Measurements from ENCODE around the gene CCNC.
"Not testable (repeated sequence)": the region's sequence is repeated elsewhere in the genome, so short reads cannot be mapped to it uniquely, and the experiment has no call there.

Gene CCNC

GRCh38 chr6:99602520-99603420, 34.3 kb upstream of the CCNC start:
- peak in 1 of 2 experiments; percentile 16 for DNase-seq

GRCh38 chr6:99594696-99595095, 26.2 kb upstream of the CCNC start:
- not testable (repeated sequence) for DNase-seq

- no peak for DNase-seq
Observed at GRCh38 chr6:99592900-99593299, 24.4 kb upstream of the CCNC start.

- no peak for DNase-seq
Observed at GRCh38 chr6:99591673-99592364, 23.4 kb upstream of the CCNC start.

GRCh38 chr6:99590728-99591672, 22.5 kb upstream of the CCNC start:
- DNase-seq, result peak in 1 of 2 experiments; percentile 8

- no peak for DNase-seq
Observed at GRCh38 chr6:99589907-99590493, 21.5 kb upstream of the CCNC start.

- DNase-seq, result peak in 1 of 2 experiments; percentile 19
Observed at GRCh38 chr6:99589290-99589672, 20.8 kb upstream of the CCNC start.

GRCh38 chr6:99588618-99589289, 20.3 kb upstream of the CCNC start:
- DNase-seq, result peak; percentile 67 to 77

- no peak for DNase-seq
Observed at GRCh38 chr6:99587792-99588191, 19.3 kb upstream of the CCNC start.

- no peak for DNase-seq
Observed at GRCh38 chr6:99579781-99580180, 11.3 kb upstream of the CCNC start.

- no peak for DNase-seq
Observed at GRCh38 chr6:99575544-99576227, 7.2 kb upstream of the CCNC start.

- DNase-seq, result no peak
Observed at GRCh38 chr6:99573980-99574617, 5.6 kb upstream of the CCNC start.

- no peak for DNase-seq
Observed at GRCh38 chr6:99563056-99563723, 5.3 kb downstream of the CCNC start.

GRCh38 chr6:99560668-99561067, 7.8 kb downstream of the CCNC start:
- no peak for DNase-seq

- no peak for DNase-seq
Observed at GRCh38 chr6:99559057-99559456, 9.4 kb downstream of the CCNC start.

GRCh38 chr6:99553888-99554287, 14.6 kb downstream of the CCNC start:
- no peak for DNase-seq

- no peak for DNase-seq
Observed at GRCh38 chr6:99550046-99550748, 18.3 kb downstream of the CCNC start.

GRCh38 chr6:99548706-99549105, 19.8 kb downstream of the CCNC start:
- DNase-seq, result no peak

- DNase-seq, result no peak
Observed at GRCh38 chr6:99547526-99547925, 20.9 kb downstream of the CCNC start.

- no peak for DNase-seq
Observed at GRCh38 chr6:99545442-99545841, 23.0 kb downstream of the CCNC start.

Measured in activated CD4-positive, alpha-beta T cell treated with anti-CD3 and anti-CD28 coated beads, Interleukin-2, amount 50 U/mL, for 48 hours (primary cell).